ENCODE results near the gene KIRREL1.

GRCh38 chr1:158124034-158124433 lies 130.6 kb downstream of the KIRREL1 start:
- TF ChIP-seq FOSL1 (CRISPR knock-in tag; IDR thresholded peaks at IDR 0.05; ENCODE audit: borderline replicate concordance) = no peak
- TF ChIP-seq RELA (CRISPR knock-in tag; IDR thresholded peaks at IDR 0.05) = no peak
- TF ChIP-seq CBX1 (IDR thresholded peaks at IDR 0.05; ENCODE audit: low read depth) = no peak
- no peak for TF ChIP-seq E2F5 (CRISPR knock-in tag; conservative IDR thresholded peaks at IDR 0.05)

Data from HepG2 (cell line).